Testis (tissue), 3 donors: Measurements from ENCODE around the gene CENPP. TPM values are rescaled to one million over a fixed set of nuclear protein-coding genes. Genes with fewer than 3 reads are reported as not detected.
"Not testable (repeated sequence)": the region's sequence is repeated elsewhere in the genome, so short reads cannot be mapped to it uniquely, and the experiment has no call there.

Experiments used
- DNase-seq: peaks from one replicate; pipeline ENCODE4 v3.0.0-alpha.2; 2019
- H3K27ac ChIP-seq, 2 donors: fragments of 200-600 bp; sonication (generic); one replicate each; pipeline ENCODE4 v1.5.1; 2019
- H3K27me3 ChIP-seq: fragments of 200-600 bp; sonication (generic); one replicate; pipeline ENCODE4 v1.5.1; 2019
- H3K36me3 ChIP-seq: fragments of 200-600 bp; sonication (generic); one replicate; pipeline ENCODE4 v1.5.1; 2017; ENCODE audit warnings: low read depth; ENCODE audit errors: missing control alignments
- H3K4me1 ChIP-seq: fragments of 200-600 bp; sonication (generic); one replicate; pipeline ENCODE4 v1.5.1; 2019
- H3K4me3 ChIP-seq, 2 donors: fragments of 200-600 bp; sonication (generic); one replicate each; pipeline ENCODE4 v1.5.1; 2017 to 2019
- H3K9me3 ChIP-seq: fragments of 200-600 bp; sonication (generic); one replicate; pipeline ENCODE4 v1.5.1; 2017
- POLR2A ChIP-seq: fragments of 450-650 bp; IDR thresholded peaks from one replicate; pipeline ENCODE4 v1.6.1; 2017; ENCODE audit warnings: antibody characterized with exemption, mild to moderate bottlenecking, moderate library complexity
- WGBS, 2 donors: methylation state at CpG; one replicate each; pipeline ENCODE4 v1.1.5; 2018; 5-methylcytosine and 5-hydroxymethylcytosine counted together
- intact Hi-C: fragments of 100-400 bp; cut with DNase I; formaldehyde crosslinking; loops from one replicate; pipeline ENCODE4 v1.15.1; 2023; ENCODE audit warnings: low total_unique reads
- polyA plus RNA-seq: library from polyadenylated mRNA; stranded (reverse); fragments of 350-450 nt; fragmentation: Illumina TruSeq; extraction: RNeasy Lipid Tissue Mini Kit (QIAGEN cat#74804); gene quantifications from one replicate; pipeline ENCODE4 v1.2.3, GENCODE V29; 2014; ENCODE audit warnings: low read depth, low replicate concordance; ENCODE audit not compliant: insufficient read depth
- total RNA-seq, 2 donors: library from RNA; depleted of rRNA; stranded (reverse); fragments of >200 nt; gene quantifications; one replicate each; pipeline ENCODE4 v1.2.3, GENCODE V29; 2016
- TF ChIP-seq, protein P1 (sequence below), 3 experiments: fragments of 450-650 bp in 2 of 3; fragments of 200-600 bp in 1 of 3; sonication (generic) in 1 of 3; IDR thresholded peaks; one replicate each; pipeline ENCODE4 v1.5.1; 2016 to 2019; ENCODE audit warnings: antibody characterized with exemption in 3 of 3, mild to moderate bottlenecking in 2 of 3, moderate library complexity in 1 of 3

The CENPP gene
- total and polyA plus RNA-seq, 3 donors from 2014 or later = 8.1 to 12.1 (median 9.6) TPM

- no peak overlapping the region for H3K4me3 ChIP-seq
- no peaks in the 10 kb centered on the region for H3K27me3 ChIP-seq
- whole genome bisulfite sequencing, 2 donors = 74 to 77% methylated on average over 2 of the region's 2 CpGs
- TF ChIP-seq POLR2A = no peak
- TF ChIP-seq, protein P1, sequence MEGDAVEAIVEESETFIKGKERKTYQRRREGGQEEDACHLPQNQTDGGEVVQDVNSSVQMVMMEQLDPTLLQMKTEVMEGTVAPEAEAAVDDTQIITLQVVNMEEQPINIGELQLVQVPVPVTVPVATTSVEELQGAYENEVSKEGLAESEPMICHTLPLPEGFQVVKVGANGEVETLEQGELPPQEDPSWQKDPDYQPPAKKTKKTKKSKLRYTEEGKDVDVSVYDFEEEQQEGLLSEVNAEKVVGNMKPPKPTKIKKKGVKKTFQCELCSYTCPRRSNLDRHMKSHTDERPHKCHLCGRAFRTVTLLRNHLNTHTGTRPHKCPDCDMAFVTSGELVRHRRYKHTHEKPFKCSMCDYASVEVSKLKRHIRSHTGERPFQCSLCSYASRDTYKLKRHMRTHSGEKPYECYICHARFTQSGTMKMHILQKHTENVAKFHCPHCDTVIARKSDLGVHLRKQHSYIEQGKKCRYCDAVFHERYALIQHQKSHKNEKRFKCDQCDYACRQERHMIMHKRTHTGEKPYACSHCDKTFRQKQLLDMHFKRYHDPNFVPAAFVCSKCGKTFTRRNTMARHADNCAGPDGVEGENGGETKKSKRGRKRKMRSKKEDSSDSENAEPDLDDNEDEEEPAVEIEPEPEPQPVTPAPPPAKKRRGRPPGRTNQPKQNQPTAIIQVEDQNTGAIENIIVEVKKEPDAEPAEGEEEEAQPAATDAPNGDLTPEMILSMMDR (IDR thresholded peaks at IDR 0.05) = no peak
- no peak overlapping the region for H3K27ac ChIP-seq
- no peak for DNase-seq
- intact Hi-C loops = no loop called here
- no peaks in the 10 kb centered on the region for H3K9me3 ChIP-seq
- no peaks in the 10 kb centered on the region for H3K4me1 ChIP-seq
- no peaks in the 10 kb centered on the region for H3K36me3 ChIP-seq
Measured at GRCh38 chr9:92564982-92565381, 239.2 kb downstream of the CENPP start.

DNA sequence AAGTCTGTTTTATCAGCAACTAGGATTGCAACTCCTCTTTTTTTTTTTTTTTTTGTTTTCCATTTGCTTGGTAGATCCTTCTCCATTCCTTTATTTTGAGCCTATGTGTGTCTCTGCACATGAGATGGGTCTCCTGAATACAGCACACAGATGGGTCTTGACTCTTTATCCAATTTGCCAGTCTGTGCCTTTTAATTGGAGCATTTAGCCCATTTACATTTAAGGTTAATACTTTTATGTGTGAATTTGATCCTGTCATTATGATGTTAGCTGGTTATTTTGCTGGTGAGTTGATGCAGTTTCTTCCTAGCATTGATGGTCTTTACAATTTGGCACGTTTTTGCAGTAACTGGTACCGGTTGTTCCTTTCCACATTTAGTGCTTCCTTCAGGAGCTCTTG lies 246.1 kb downstream of the CENPP start:
- H3K9me3 ChIP-seq, H3K27me3 ChIP-seq, H3K4me3 ChIP-seq, intact Hi-C loops, H3K27ac ChIP-seq, H3K4me1 ChIP-seq, DNase-seq, H3K36me3 ChIP-seq: not testable (repeated sequence)
- 84 to 96% methylated on average over 2 of the region's 2 CpGs for whole genome bisulfite sequencing, 2 donors

- H3K4me3 ChIP-seq, H3K27me3 ChIP-seq, H3K4me1 ChIP-seq, H3K27ac ChIP-seq, intact Hi-C loops, H3K9me3 ChIP-seq, H3K36me3 ChIP-seq, DNase-seq: not testable (repeated sequence)
- 91 to 94% methylated on average over 10 to 14 of the region's 14 CpGs for WGBS, 2 donors
Measured at GRCh38 chr9:92573612-92574011, 247.9 kb downstream of the CENPP start.

- intact Hi-C loops = no loop called here
- no peak for DNase-seq
- 79 to 86% methylated on average over 1 of the region's 1 CpG for WGBS, 2 donors
- no peak overlapping the region for H3K27ac ChIP-seq
- no peaks in the 10 kb centered on the region for H3K27me3 ChIP-seq
- no peaks in the 10 kb centered on the region for H3K36me3 ChIP-seq
- H3K4me1 ChIP-seq = no peaks in the 10 kb centered on the region
- H3K4me3 ChIP-seq = no peak overlapping the region
- H3K9me3 ChIP-seq = no peaks in the 10 kb centered on the region
- TF ChIP-seq, protein P1 (IDR thresholded peaks at IDR 0.05) = no peak
- TF ChIP-seq POLR2A = no peak
Measured at GRCh38 chr9:92576175-92576574, 250.4 kb downstream of the CENPP start.

- intact Hi-C loops = no loop called here
- TF ChIP-seq POLR2A = no peak
- TF ChIP-seq, protein P1 (IDR thresholded peaks at IDR 0.05) = no peak
- Histone ChIP-seq H3K36me3 (no peaks in the 10 kb centered on the region), H3K9me3 (no peaks in the 10 kb centered on the region), H3K27ac (no peak overlapping the region), H3K27me3 (no peaks in the 10 kb centered on the region), H3K4me3 (no peak overlapping the region), H3K4me1 (no peaks in the 10 kb centered on the region)
- no peak for DNase-seq
- WGBS, 2 donors = 88 to 94% methylated on average over 1 of the region's 1 CpG
Measured at GRCh38 chr9:92589923-92590322, 264.2 kb downstream of the CENPP start.

DNA sequence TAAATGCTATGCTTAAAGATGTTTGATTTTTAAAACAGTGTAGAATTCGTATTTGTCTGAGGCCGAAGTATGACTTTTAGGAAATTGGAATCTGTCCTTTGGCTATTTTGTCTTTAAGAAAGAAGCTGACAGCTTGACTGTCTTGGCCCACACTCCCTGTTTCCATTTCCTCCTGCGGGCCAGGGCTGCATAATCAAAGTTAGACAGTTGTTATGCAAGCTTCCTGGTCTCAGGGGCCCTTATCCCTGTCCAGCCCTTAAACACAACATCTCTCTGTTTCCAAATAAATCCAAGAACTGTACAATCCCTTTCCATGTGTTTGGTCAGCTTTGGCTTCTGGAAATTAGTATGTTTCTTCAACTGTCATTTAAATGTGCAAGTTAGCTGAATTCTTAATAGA lies 264.6 kb downstream of the CENPP start:
- TF ChIP-seq, protein P1 (IDR thresholded peaks at IDR 0.05) = no peak
- TF ChIP-seq POLR2A = no peak
- Histone ChIP-seq H3K27me3 (no peaks in the 10 kb centered on the region), H3K4me1 (no peaks in the 10 kb centered on the region), H3K4me3 (no peak overlapping the region), H3K36me3 (no peaks in the 10 kb centered on the region), H3K9me3 (no peaks in the 10 kb centered on the region), H3K27ac (no peak overlapping the region)
- WGBS, 2 donors = 36 to 45% methylated on average over 3 of the region's 3 CpGs
- intact Hi-C loops = no loop called here
- DNase-seq = peak; percentile 72
